Tongue (tissue), 2 donors: ENCODE results near the gene TMEM132E. TPM values are rescaled to one million over a fixed set of nuclear protein-coding genes. Genes with fewer than 3 reads are reported as not detected.
"Not testable (repeated sequence)": the region's sequence is repeated elsewhere in the genome, so short reads cannot be mapped to it uniquely, and the experiment has no call there.

Source experiments
- DNase-seq: peaks from one replicate; pipeline ENCODE4 v3.0.0-alpha.2; 2015
- total RNA-seq: library from RNA; depleted of rRNA; stranded (reverse); fragments of >200 nt; gene quantifications from one replicate; pipeline ENCODE4 v1.2.3, GENCODE V29; 2014

Gene TMEM132E
- 0.82 TPM for total RNA-seq

DNA sequence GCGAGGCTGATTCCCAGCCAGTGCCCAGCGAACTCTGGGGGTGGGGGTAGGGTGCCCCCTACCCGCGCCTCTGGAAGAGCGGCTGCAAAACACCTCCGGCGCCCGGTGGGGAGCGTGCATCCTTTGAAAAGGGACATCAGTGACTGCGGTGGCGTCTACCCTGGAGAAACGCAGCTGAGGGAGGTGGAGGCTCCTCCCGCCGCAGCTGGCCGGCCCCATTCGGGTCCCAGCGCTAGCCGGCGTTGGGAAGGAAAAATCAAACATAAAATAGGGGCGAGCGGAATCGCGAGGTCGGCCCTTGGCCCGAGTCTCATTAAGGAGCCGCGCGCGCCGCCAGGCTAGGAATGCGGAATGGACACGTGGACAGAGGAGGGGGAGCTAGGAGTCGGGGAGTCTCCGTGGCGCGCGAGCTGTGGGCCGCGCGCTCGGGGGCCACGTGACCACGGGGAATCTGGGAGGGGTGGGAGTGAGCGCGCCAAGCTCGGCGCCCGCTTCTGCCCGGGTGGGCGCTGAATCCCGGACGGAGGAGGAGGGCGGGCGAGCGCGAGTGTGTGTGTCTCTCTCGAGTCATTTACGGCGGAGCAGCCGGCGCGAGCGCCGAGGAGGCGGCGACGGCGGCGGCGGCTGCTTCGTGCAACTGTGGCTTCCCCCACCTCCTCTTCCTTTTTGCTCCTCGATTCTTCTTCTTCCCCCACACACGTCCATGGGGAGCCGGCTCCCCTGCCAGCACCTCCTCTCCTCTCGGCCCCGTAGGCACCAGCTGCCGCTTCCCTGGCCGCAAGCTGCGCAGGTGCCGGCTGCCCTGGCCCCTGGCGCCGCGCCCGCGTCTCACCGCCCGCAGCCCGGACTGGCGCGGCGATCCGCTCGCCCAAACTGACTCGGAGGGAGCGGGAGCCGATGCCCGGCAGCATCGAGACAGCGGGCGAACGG is at the start of gene TMEM132E:
TMEM132E (plus strand) TSS at position 566 of the 930 bp plus-strand sequence. CDS start 1,495 bp downstream, outside the sequence.
- peak; percentile 54 for DNase-seq

DNA sequence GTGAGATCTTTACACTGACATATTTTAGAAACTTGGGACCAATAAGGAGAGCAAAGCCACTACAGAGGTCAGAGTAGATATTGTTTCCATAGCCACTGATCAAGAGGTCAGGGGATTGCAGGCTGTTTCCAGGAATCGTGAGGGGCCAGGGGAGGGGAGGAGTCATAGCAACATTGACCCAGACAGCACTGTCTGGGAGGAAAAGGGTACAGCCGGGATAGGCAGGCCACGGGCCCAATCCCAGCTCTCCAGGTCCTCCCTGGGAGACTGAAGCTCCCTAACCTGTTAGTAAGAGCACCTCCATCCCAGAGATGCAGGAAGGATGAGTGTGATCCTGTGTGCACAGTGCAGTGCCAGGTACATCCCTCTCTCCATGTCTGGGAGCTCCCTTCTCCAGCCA is 48.5 kb upstream of the TMEM132E start:
- DNase-seq: no peak

DNA sequence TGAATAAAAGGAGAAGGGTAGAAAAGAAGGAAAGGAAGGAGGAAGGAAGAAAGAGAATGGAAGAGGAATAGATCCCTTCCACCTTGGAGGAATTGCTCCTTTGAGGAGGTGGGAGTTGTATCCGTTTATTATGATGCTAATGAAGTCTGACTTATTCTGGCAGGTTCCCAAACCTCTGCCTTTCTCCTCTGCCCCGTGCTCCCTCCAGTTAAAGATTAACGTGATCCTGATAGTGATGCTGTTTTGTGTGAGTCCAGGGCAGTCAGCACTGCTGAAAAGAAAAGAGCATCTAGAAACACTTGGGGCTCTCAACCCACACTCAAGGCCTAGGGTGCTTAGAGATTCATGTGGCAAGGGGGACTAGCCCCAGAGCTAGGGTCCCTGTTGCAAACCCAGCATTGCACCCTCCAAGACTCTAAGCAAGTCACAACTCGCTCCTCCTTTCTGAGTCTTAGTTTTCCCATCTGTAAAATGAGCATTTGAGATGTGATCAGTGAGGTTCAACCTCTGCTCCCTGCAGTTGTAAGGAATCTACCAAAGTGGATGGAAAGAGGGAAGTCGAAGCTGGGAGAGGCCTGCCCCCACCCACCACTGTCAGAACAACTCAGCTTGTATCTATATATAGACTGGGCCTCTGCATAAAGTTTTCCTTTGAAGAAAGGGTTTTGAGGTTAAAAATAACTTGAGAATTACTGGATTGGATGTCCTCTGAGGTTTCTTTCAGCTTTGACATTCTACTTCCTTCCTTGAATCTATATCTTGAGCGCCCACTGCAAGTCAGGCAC is 46.9 kb upstream of the TMEM132E start:
- no peak for DNase-seq

DNA sequence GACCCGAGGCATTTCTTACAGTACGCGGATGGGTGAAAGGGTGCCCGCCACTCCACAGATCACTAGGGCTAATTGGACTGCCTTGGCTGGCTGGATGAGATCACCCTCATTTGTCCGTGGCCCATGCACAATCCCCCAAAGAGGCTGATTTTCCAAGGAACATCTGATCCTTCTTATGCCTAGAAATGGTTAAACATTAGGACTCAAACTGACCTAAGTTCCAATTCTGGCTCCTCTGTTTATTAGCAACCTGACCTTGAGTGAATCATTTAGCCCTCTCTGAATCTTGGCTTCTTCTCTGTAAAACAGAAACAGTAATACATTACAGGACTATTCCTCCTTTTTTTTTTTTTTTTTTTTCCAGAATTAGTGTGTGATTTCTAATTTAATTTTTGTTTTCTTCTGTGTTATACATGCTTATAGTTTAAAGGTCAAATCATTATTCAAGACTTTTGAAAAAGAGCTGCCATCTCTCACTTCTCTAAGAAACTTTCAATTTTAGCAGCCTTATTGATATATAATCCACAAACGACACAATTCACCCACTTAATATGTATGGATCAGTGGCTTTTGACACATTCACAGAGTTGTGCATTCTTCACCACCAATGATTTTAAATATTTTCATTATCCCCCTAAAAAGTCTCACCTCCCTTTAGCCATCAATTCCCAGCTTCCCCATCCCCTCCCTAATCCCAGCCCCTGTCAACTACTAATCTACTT is 45.4 kb upstream of the TMEM132E start:
- no peak for DNase-seq

- no peak for DNase-seq
These were observed 41.9 kb upstream of the TMEM132E start for GRCh38 chr17:34537445-34537844.

- DNase-seq: not testable (repeated sequence)
These were observed 40.8 kb upstream of the TMEM132E start for GRCh38 chr17:34538582-34538981.

- DNase-seq: no peak
These were observed 39.5 kb upstream of the TMEM132E start for GRCh38 chr17:34539881-34540280.

DNA sequence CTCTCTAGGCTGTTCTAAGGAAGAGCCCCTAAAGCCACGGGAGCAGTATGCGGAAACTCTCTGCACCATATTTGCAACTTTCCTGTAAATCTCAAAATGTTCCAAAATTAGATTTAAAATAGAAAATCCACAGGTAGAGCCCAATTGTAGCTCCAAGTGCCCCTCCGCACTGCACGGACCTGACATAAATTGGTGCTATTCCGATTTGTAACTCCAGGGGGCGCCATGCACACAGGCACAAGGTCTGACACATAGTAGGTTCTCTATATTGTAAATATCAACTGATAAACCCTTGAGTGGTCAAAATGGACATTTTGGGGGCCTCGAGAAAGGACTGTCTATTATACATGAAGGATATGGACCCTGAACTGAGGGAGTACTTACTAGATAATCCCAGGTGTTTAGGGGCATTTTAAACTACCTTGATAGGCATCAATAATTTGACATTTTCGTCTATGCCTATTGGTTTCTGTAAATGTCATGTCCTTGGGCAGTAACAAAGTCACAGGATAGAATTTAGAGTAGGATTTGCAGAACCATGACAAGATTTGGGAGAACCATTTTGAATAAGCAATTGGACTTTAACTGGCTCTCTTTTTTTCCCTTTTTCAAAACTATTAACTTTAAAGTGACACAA is 36.6 kb upstream of the TMEM132E start:
- peak; percentile 43 for DNase-seq

GRCh38 chr17:34547453-34548063 is 31.8 kb upstream of the TMEM132E start:
- no peak for DNase-seq

- peak; percentile 29 for DNase-seq
These were observed 29.4 kb upstream of the TMEM132E start for GRCh38 chr17:34549966-34550365.

DNA sequence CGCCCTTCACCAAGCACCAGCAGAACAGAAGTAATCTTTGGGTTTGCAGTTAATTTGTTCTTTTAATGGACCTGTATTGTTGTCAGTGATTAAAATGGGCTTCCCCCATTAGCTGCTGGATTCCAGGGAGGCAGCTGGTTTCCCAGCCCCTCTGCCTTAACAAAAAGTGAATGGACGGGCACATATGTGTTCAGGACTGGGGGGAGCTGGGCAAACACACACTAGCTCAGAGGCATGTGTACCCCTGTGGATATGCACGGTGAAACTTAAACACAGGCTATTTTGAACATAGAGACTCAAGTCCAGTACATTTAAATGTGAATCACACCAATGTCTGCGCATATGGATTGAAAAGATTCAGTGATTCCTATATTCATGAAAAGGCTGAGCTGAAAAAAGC is 25.5 kb upstream of the TMEM132E start:
- no peak for DNase-seq

DNA sequence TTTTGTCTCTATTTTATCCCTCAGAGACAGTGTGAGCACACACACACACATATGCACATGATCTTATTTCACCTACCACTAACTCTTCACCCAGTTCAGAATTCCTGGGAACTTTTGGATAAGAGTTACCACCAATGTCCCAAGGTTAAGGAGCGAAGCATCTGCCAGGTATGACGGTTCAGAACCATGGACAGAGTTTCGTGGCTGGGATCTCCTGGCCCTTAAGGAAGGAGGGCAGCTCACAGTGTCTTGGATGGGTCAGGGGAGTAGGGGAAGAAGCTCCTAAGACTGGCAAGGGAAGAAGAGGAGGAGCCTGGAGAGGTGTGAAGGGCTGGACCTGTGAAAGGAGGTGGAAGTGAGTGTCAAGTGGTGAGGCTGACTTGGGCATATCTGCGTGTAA is 23.0 kb upstream of the TMEM132E start:
- peak; percentile 45 for DNase-seq

GRCh38 chr17:34556931-34557330 is 22.5 kb upstream of the TMEM132E start:
- DNase-seq: peak; percentile 1

- no peak for DNase-seq
These were observed 18.1 kb upstream of the TMEM132E start for GRCh38 chr17:34561328-34561727.

- peak; percentile 2 for DNase-seq
These were observed 17.0 kb upstream of the TMEM132E start for GRCh38 chr17:34562387-34562786.

DNA sequence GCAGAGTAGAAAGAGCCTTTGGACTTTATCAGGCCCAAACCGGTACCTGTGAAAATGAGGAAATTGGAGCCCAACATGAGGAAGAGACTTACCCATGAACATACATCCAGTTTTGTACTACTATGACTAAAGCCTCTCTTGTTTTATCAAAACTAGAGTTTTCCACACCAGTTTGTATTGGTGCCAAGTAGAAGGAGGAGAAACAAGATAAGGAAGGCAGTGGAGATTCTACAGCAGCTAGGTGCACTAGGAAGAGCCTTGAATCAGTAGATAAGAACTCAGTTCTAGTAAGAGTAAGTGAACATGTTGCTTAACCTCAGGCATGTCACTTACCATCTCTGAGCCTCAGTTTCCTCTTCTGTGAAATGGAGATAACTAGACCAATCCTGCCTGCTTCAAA is 13.7 kb upstream of the TMEM132E start:
- DNase-seq: no peak

DNA sequence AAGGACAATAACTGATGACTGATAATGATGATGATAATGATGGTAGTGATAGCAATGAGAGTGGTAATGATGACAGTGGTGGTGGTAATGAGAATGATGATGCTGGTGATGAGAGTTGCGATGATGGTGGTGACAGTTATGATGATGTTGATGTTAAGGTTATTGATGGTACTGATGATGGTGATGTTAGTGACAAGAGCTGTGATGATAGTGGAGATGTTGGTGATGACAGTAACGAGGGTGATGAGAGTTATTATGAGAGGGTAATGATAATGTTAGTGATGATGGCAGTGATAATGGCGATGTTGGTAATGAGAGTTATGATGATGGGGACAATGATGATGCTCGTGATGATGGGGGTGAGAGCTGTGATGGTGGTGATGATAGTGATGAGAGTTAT is 13.2 kb upstream of the TMEM132E start:
- no peak for DNase-seq

GRCh38 chr17:34566873-34567272 is 12.5 kb upstream of the TMEM132E start:
- no peak for DNase-seq

DNA sequence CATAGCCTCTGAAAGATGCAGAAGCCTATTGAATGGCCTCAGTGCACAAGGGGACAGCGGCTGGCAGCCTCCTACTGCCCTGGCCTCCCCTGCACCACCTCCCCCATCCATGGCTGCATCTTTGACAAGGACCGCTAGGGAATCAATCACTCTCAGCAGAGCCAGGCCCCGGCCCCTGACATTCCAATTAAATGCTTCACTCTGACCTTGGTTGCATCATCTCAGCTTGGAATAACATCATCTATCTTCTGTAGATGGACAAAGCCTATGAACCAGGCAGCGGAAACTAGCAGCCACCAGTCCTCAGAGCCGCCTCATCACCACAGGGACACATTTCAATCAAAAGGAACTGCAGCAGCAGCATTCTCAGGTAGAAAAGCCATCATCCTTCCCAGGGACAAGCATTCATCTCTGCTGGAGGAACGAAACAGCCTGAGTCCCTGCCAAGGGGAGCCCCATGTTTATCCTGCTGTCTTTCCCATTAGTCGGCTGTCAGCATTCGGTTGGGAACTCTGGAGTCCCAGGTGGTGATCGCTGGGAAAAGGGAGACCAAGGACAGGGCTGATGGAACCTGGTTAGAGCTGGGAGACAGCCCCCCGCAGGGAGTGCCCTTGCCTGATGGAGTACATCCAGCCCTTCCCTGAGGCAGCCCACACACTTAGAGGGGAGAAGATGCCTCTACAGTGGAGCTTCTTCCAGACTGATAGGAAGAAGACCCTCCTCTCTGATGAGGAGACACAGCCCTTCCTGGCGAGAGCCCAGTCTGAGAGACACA is 11.5 kb upstream of the TMEM132E start:
- no peak for DNase-seq

GRCh38 chr17:34568953-34569352 is 10.4 kb upstream of the TMEM132E start:
- DNase-seq: no peak

- no peak for DNase-seq
These were observed 9.8 kb upstream of the TMEM132E start for GRCh38 chr17:34569591-34569990.
